ENCODE data around the gene NAGLU. TPM values are rescaled to one million over a fixed set of nuclear protein-coding genes. Genes with fewer than 3 reads are reported as not detected.

The NAGLU gene
- total and polyA plus RNA-seq, 4 experiments from 2014 or later = 8.5 to 22.8 (median 18.0) TPM

DNA sequence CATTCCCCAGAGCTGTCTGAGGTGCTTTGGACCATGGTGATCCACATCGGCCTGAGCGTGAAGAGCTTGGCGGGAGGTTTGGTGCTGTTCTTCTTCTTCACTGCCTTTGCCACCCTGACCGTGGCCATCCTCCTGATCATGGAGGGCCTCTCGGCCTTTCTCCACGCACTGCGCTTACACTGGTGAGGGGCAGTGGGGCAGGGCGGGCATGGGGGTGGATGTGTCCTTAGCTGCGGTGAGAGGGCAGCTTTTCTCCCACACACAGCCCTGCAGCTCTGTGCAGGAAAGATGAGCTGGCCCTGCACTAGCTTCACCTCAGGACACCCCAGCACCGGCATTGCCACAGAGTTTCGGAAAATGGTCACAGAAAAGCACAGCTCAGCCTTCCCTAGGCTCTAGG, 21.8 kb upstream of the NAGLU start:
- H3K9me3 ChIP-seq (ENCODE audit: control insufficient read depth in 1 of 2, low read length in 2 of 2) = no peaks in the 10 kb centered on the region
- Mint-ChIP-seq H3K4me1 (peaks cover 0 to 8% (median 3%) of the 10 kb centered on the region in 4 donors), H3K36me3 (peaks cover 0 to 3% of the 10 kb centered on the region in 2 donors), H3K9me3 (no peaks in the 10 kb centered on the region), H3K4me3 (no peak overlapping the region), H3K27me3 (no peaks in the 10 kb centered on the region), H3K27ac (no peak overlapping the region)
- no peaks in the 10 kb centered on the region for H3K27me3 ChIP-seq (ENCODE audit: insufficient read depth, low read length)
- no peaks in the 10 kb centered on the region for H3K36me3 ChIP-seq (ENCODE audit: insufficient read depth, low read length)
- no peak overlapping the region for H3K4me3 ChIP-seq (ENCODE audit: low read length in 2 of 2)
- no peak overlapping the region for H3K27ac ChIP-seq (ENCODE audit: low read depth, low read length)
- intact Hi-C loops (cut with micrococcal nuclease) = no loop called here
- peaks cover 7% of the 10 kb centered on the region for H3K4me1 ChIP-seq (ENCODE audit: insufficient read depth, low read length)
- ChIA-PET CTCF (ENCODE audit: partially characterized antibody) (interaction anchor here (0.8 to 9.2 kb wide), 10 partner anchors 13 to 192 kb away, joined by 3 to 86 read pairs (median 6); no protein-coding TSS in a partner anchor), POLR2A (ENCODE audit: partially characterized antibody) (interaction anchor here (0.9 kb wide), 1 partner anchor 58 kb away, joined by 3 read pairs; no protein-coding TSS in a partner anchor)
- no peak for DNase-seq

DNA sequence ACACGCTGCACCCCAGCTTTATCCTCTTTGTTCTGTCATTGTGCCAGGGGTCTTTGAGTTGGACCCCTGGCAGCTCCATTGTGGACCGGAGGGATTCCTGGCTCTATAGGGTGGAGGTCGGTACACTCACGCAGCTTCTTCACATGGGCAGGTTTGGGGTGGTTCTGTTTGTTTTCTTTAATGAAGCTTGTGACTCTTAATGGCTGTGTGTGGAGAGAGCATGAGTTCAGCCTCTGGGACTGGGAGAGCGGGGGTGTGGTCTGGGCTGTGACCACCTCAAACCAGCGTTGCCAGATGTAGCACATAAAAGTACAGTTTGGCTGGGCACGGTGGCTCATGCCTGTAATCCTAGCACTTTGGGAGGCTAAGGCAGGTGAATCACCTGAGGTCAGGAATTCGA, 21.2 kb upstream of the NAGLU start:
- H3K36me3 ChIP-seq (ENCODE audit: insufficient read depth, low read length) = no peaks in the 10 kb centered on the region
- Mint-ChIP-seq H3K36me3 (peaks cover 0 to 3% of the 10 kb centered on the region in 2 donors), H3K9me3 (no peaks in the 10 kb centered on the region), H3K4me3 (no peak overlapping the region), H3K27ac (no peak overlapping the region), H3K27me3 (no peaks in the 10 kb centered on the region), H3K4me1 (peaks cover 0 to 8% (median 3%) of the 10 kb centered on the region in 4 donors)
- ChIA-PET POLR2A (ENCODE audit: partially characterized antibody) (interaction anchor here (0.6 to 0.9 kb wide), 2 partner anchors 18 to 58 kb away, joined by 3 to 4 read pairs; no protein-coding TSS in a partner anchor), CTCF (ENCODE audit: partially characterized antibody) (interaction anchor here (0.8 to 9.2 kb wide), 11 partner anchors 12 to 193 kb away, joined by 3 to 86 read pairs (median 5); no protein-coding TSS in a partner anchor)
- no peaks in the 10 kb centered on the region for H3K9me3 ChIP-seq (ENCODE audit: control insufficient read depth in 1 of 2, low read length in 2 of 2)
- DNase-seq = no peak
- intact Hi-C loops (cut with micrococcal nuclease) = loop anchor here (5.0 kb wide), 1 partner anchor 33 kb away; no protein-coding TSS in a partner anchor
- H3K27ac ChIP-seq (ENCODE audit: low read depth, low read length) = no peak overlapping the region
- peaks cover 7% of the 10 kb centered on the region for H3K4me1 ChIP-seq (ENCODE audit: insufficient read depth, low read length)
- H3K27me3 ChIP-seq (ENCODE audit: insufficient read depth, low read length) = no peaks in the 10 kb centered on the region
- no peak overlapping the region for H3K4me3 ChIP-seq (ENCODE audit: low read length in 2 of 2)

DNA sequence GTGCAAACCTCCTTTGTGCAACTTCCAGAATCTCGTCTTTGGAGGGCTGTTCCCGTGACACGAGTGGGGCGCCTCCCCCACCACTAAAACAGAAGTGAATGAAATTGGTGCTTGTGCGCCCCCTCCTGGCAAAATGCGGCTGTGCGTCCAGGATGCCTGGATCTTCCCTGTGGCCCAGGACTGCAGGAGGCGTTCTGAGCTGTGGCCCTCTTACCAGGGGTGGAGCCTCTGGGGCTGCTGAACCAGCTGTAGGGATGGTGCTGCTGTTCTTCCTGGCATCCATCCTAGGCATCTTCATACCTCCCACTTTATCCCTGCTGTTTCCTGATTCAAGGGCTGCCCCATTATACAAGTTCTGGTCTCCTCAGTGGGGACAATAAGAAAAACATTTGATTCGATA, 18.5 kb upstream of the NAGLU start:
- Histone ChIP-seq H3K4me3 (ENCODE audit: low read length in 2 of 2) (no peak overlapping the region), H3K9me3 (ENCODE audit: control insufficient read depth in 1 of 2, low read length in 2 of 2) (no peaks in the 10 kb centered on the region), H3K27me3 (ENCODE audit: insufficient read depth, low read length) (no peaks in the 10 kb centered on the region), H3K36me3 (ENCODE audit: insufficient read depth, low read length) (no peaks in the 10 kb centered on the region), H3K27ac (ENCODE audit: low read depth, low read length) (no peak overlapping the region), H3K4me1 (ENCODE audit: insufficient read depth, low read length) (peaks cover 7% of the 10 kb centered on the region)
- intact Hi-C loops (cut with micrococcal nuclease) = loop anchor here (1.0 to 5.0 kb wide), 6 partner anchors 10 to 195 kb away; no protein-coding TSS in a partner anchor
- H3K27me3 Mint-ChIP-seq = no peaks in the 10 kb centered on the region
- ChIA-PET POLR2A (ENCODE audit: partially characterized antibody) (interaction anchor here (0.6 to 1.0 kb wide), 2 partner anchors 48 to 89 kb away, joined by 3 read pairs; no protein-coding TSS in a partner anchor), CTCF (ENCODE audit: partially characterized antibody) (interaction anchor here (0.5 to 9.2 kb wide), 28 partner anchors 9 to 295 kb away, joined by 3 to 86 read pairs (median 4); partner anchors contain the start of genes CAVIN1 and NAGLU)
- DNase-seq = peak; percentile 73 to 79 (median 76)
- no peaks in the 10 kb centered on the region for H3K9me3 Mint-ChIP-seq
- H3K36me3 Mint-ChIP-seq = peaks cover 3 to 7% of the 10 kb centered on the region in 2 donors
- no peak overlapping the region for H3K4me3 Mint-ChIP-seq
- peaks cover 0 to 8% (median 3%) of the 10 kb centered on the region in 4 donors for H3K4me1 Mint-ChIP-seq
- H3K27ac Mint-ChIP-seq = peak overlapping the region in 1 of 7 donors; percentile 37

DNA sequence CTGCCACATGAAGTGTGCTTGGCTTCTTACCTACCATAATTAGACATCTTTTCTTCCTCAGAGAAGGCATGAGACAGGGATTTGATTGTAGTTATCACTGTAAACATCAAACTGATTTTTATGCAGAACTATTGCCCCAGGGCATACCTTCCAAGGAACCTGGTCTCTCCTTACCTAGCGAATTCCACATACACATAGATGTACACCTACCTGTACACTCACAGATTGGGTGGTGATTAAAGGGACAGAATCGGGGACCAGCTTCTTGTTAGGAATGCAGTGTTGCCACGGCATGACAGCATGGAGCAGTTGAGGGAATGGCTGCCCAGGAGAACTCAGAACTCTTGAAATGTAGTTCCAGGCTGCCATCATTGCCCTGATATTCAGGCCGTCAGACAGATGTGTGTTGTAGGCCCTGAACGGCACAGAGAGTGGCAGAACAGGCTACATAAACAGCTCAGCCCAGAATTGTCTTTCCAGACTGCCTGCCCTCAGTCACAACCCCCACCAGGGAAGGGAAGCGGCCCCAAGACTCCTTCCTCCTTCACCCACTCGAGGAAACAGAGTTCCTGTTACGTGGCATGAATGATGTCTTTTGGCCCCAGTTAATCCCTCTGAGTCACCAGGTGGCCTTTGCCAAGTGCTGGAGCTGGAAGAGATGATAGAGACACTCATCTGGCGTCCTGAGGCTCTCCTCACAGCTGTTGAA, 17.8 kb upstream of the NAGLU start:
- intact Hi-C loops (cut with micrococcal nuclease) = loop anchor here (5.0 kb wide), 1 partner anchor 36 kb away; no protein-coding TSS in a partner anchor
- peaks cover 3 to 7% of the 10 kb centered on the region in 2 donors for H3K36me3 Mint-ChIP-seq

DNA sequence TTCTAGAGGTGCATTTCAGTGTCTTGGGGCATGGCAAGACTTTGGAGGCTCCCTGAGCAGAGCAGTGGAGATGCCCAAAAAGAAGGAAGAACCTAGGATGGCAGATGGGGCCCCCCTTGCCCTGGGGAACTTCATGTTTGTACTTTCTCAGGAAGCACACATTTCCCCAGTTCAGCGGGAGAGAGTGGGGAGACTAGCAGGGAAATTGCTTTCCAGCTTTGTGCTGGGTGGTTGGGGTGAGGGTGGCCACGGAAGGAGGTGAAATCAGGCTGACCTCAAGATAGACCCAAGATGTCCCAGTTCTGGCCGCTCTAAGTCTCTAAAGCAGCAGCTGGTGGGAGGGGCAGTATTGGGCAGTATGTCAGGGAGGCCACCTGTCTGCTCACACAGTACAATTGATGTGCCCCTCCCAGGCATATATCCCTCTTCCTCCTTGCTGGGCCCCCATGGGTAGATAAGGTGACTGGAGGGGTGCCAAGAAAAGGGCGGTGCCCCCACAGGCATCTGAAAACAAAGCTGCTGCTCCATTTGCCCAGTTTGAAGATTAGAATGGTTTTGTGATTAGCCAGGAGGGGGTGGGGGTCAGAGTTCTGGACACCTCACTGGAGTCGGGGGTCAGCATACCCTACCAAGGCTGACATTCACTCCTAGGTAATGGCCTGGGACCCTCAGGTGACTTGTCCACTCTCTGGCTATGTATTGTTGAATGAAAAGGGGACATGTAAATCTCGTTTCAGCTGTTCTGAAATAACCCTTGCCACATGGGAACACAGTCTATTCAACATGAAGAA, 17.1 kb upstream of the NAGLU start:
- POLR2A ChIA-PET (ENCODE audit: partially characterized antibody) = interaction anchor here (1.0 kb wide), 1 partner anchor 46 kb away, joined by 3 read pairs; no protein-coding TSS in a partner anchor
- H3K27me3 Mint-ChIP-seq = no peaks in the 10 kb centered on the region

More for the DNA sequence above, 17.8 kb upstream of the NAGLU start:
- Histone ChIP-seq H3K36me3 (ENCODE audit: insufficient read depth, low read length) (no peaks in the 10 kb centered on the region), H3K4me3 (ENCODE audit: low read length in 2 of 2) (no peak overlapping the region), H3K27me3 (ENCODE audit: insufficient read depth, low read length) (no peaks in the 10 kb centered on the region), H3K9me3 (ENCODE audit: control insufficient read depth in 1 of 2, low read length in 2 of 2) (no peaks in the 10 kb centered on the region), H3K27ac (ENCODE audit: low read depth, low read length) (no peak overlapping the region), H3K4me1 (ENCODE audit: insufficient read depth, low read length) (peaks cover 7% of the 10 kb centered on the region)
- H3K4me1 Mint-ChIP-seq = peaks cover 0 to 8% (median 3%) of the 10 kb centered on the region in 4 donors
- CTCF ChIA-PET (ENCODE audit: partially characterized antibody) = interaction anchor here (0.5 to 9.2 kb wide), 29 partner anchors 9 to 296 kb away, joined by 3 to 86 read pairs (median 4); partner anchors contain the start of genes CAVIN1 and NAGLU
- H3K4me3 Mint-ChIP-seq = no peak overlapping the region
- H3K27ac Mint-ChIP-seq = no peak overlapping the region
- no peak for DNase-seq
- H3K27me3 Mint-ChIP-seq = no peaks in the 10 kb centered on the region
- H3K9me3 Mint-ChIP-seq = no peaks in the 10 kb centered on the region
- POLR2A ChIA-PET (ENCODE audit: partially characterized antibody) = interaction anchor here (0.6 to 1.0 kb wide), 2 partner anchors 47 to 90 kb away, joined by 3 read pairs; no protein-coding TSS in a partner anchor

DNA sequence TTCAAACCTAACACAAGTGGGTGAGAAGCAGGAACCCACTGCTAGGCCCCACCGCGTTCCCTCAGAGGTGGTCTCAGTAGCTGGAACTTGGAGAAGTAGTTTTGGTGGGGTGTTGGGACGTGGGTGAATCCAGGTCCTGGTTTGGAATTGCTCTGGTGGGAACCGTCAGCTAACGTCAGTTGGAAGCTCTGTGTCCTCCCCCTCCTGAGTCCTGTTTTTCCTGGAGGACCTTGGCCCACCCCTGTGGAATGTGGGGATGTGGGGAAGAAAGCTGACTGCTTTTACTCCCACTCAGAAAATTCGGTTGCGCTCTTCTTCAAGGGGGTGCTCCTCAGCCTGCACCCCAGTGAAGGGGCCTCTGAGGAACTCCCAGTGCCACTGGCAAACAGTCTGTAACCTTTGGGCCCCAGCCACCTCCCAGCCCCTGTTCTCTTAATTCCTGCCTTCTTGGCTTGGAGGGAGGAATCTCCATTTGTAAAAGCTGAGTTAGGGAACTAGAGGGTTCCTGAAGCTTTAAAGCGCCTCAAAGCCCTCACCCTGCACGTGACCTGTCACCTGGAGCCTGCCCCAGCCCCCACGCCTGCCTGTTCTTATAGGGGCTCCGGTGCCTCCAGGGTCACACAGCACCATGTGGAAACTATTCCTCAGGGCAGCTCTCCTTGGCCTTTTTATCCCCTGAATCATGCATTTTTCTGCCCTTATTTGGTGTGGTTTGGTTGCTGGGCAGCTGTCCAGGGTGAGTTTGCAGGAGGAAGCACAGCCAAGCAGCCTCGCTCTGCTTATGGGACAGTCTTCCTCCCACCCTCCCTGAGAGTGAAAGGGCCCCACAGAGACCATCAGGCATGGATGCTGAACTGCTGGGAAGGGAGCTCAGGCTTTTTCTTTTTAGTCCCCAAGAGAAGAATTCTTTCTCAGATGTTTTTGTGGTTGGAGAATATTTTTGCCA, 16.2 kb upstream of the NAGLU start:
- POLR2A ChIA-PET (ENCODE audit: partially characterized antibody) = no interaction called here
- H3K27ac Mint-ChIP-seq = no peak overlapping the region

More for the DNA sequence above, 17.1 kb upstream of the NAGLU start:
- CTCF ChIA-PET (ENCODE audit: partially characterized antibody) = interaction anchor here (1.2 to 9.2 kb wide), 15 partner anchors 8 to 296 kb away, joined by 3 to 86 read pairs (median 6); partner anchors contain the start of gene NAGLU
- Mint-ChIP-seq H3K4me3 (no peak overlapping the region), H3K9me3 (no peaks in the 10 kb centered on the region), H3K4me1 (peaks cover 0 to 8% (median 3%) of the 10 kb centered on the region in 4 donors), H3K27ac (no peak overlapping the region), H3K36me3 (peaks cover 3 to 7% of the 10 kb centered on the region in 2 donors)
- Histone ChIP-seq H3K27me3 (ENCODE audit: insufficient read depth, low read length) (no peaks in the 10 kb centered on the region), H3K36me3 (ENCODE audit: insufficient read depth, low read length) (no peaks in the 10 kb centered on the region), H3K4me3 (ENCODE audit: low read length in 2 of 2) (no peak overlapping the region), H3K9me3 (ENCODE audit: control insufficient read depth in 1 of 2, low read length in 2 of 2) (no peaks in the 10 kb centered on the region), H3K27ac (ENCODE audit: low read depth, low read length) (no peak overlapping the region), H3K4me1 (ENCODE audit: insufficient read depth, low read length) (peaks cover 7% of the 10 kb centered on the region)
- no peak for DNase-seq
- intact Hi-C loops (cut with micrococcal nuclease) = loop anchor here (5.0 kb wide), 1 partner anchor 37 kb away; no protein-coding TSS in a partner anchor

More for the DNA sequence above, 16.2 kb upstream of the NAGLU start:
- no peak overlapping the region for H3K4me3 Mint-ChIP-seq
- no peaks in the 10 kb centered on the region for H3K36me3 ChIP-seq (ENCODE audit: insufficient read depth, low read length)
- peaks cover 7% of the 10 kb centered on the region for H3K4me1 ChIP-seq (ENCODE audit: insufficient read depth, low read length)
- CTCF ChIA-PET (ENCODE audit: partially characterized antibody) = interaction anchor here (0.7 to 9.2 kb wide), 17 partner anchors 7 to 297 kb away, joined by 3 to 86 read pairs (median 4); partner anchors contain the start of genes CAVIN1 and NAGLU
- no peak for DNase-seq
- peaks cover 0 to 12% (median 4%) of the 10 kb centered on the region in 4 donors for H3K4me1 Mint-ChIP-seq
- no peak overlapping the region for H3K4me3 ChIP-seq (ENCODE audit: low read length in 2 of 2)
- no peaks in the 10 kb centered on the region for H3K27me3 ChIP-seq (ENCODE audit: insufficient read depth, low read length)
- intact Hi-C loops (cut with micrococcal nuclease) = loop anchor here (5.0 kb wide), 1 partner anchor 38 kb away; no protein-coding TSS in a partner anchor
- H3K36me3 Mint-ChIP-seq = peaks cover 3 to 7% of the 10 kb centered on the region in 2 donors
- no peaks in the 10 kb centered on the region for H3K27me3 Mint-ChIP-seq
- H3K9me3 ChIP-seq (ENCODE audit: control insufficient read depth in 1 of 2, low read length in 2 of 2) = no peaks in the 10 kb centered on the region
- H3K27ac ChIP-seq (ENCODE audit: low read depth, low read length) = no peak overlapping the region
- H3K9me3 Mint-ChIP-seq = no peaks in the 10 kb centered on the region
